ENCODE results near the gene BBLN. TPM values are rescaled to one million over a fixed set of nuclear protein-coding genes. Genes with fewer than 3 reads are reported as not detected.

BBLN gene
- polyA plus RNA-seq, 1 experiment, result 60.4 TPM

- Histone ChIP-seq H3K4me3 (ENCODE audit: low read depth, low read length) (no peak overlapping the region), H3K36me3 (ENCODE audit: control insufficient read depth, insufficient read depth, low read length) (peaks cover 15% of the 10 kb centered on the region), H3K27me3 (ENCODE audit: control insufficient read depth, insufficient read depth, low read length) (no peaks in the 10 kb centered on the region)
- TF ChIP-seq, protein P1, sequence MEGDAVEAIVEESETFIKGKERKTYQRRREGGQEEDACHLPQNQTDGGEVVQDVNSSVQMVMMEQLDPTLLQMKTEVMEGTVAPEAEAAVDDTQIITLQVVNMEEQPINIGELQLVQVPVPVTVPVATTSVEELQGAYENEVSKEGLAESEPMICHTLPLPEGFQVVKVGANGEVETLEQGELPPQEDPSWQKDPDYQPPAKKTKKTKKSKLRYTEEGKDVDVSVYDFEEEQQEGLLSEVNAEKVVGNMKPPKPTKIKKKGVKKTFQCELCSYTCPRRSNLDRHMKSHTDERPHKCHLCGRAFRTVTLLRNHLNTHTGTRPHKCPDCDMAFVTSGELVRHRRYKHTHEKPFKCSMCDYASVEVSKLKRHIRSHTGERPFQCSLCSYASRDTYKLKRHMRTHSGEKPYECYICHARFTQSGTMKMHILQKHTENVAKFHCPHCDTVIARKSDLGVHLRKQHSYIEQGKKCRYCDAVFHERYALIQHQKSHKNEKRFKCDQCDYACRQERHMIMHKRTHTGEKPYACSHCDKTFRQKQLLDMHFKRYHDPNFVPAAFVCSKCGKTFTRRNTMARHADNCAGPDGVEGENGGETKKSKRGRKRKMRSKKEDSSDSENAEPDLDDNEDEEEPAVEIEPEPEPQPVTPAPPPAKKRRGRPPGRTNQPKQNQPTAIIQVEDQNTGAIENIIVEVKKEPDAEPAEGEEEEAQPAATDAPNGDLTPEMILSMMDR (IDR thresholded peaks at IDR 0.05; ENCODE audit: insufficient read depth, low read depth, low read length), result no peak
- no peak for DNase-seq (ENCODE audit: low read depth)
- CTCF ChIA-PET, result interaction anchor here (0.6 to 2.2 kb wide), 2 partner anchors 67 to 161 kb away, joined by 3 to 7 read pairs; no protein-coding TSS in a partner anchor
- POLR2A ChIA-PET, result interaction anchor here (0.6 kb wide), 1 partner anchor 300 kb away, joined by 3 read pairs; no protein-coding TSS in a partner anchor
These were observed 28.1 kb downstream of the BBLN start for GRCh38 chr9:128188209-128188608.

GRCh38 chr9:128190013-128190412 is 29.9 kb downstream of the BBLN start:
- Histone ChIP-seq H3K27me3 (ENCODE audit: control insufficient read depth, insufficient read depth, low read length) (no peaks in the 10 kb centered on the region), H3K4me3 (ENCODE audit: low read depth, low read length) (no peak overlapping the region), H3K36me3 (ENCODE audit: control insufficient read depth, insufficient read depth, low read length) (peaks cover 12% of the 10 kb centered on the region; the same call in 1 of the 2 replicates)
- DNase-seq (ENCODE audit: low read depth), result no peak
- CTCF ChIA-PET, result interaction anchor here (1.2 to 3.1 kb wide), 8 partner anchors 9 to 248 kb away, joined by 3 to 20 read pairs (median 4); no protein-coding TSS in a partner anchor
- POLR2A ChIA-PET, result no interaction called here
- TF ChIP-seq, protein P1 (IDR thresholded peaks at IDR 0.05; ENCODE audit: insufficient read depth, low read depth, low read length), result no peak

GRCh38 chr9:128190516-128191405 is 30.7 kb downstream of the BBLN start:
- ChIA-PET CTCF (interaction anchor here (0.7 to 3.1 kb wide), 11 partner anchors 9 to 248 kb away, joined by 3 to 20 read pairs (median 4); no protein-coding TSS in a partner anchor), POLR2A (interaction anchor here (1.0 kb wide), 1 partner anchor 171 kb away, joined by 4 read pairs; no protein-coding TSS in a partner anchor)
- Histone ChIP-seq H3K27me3 (ENCODE audit: control insufficient read depth, insufficient read depth, low read length) (no peaks in the 10 kb centered on the region), H3K36me3 (ENCODE audit: control insufficient read depth, insufficient read depth, low read length) (peaks cover 5% of the 10 kb centered on the region; the same call in 1 of the 2 replicates), H3K4me3 (ENCODE audit: low read depth, low read length) (peak overlapping the region; percentile 84)
- no peak for DNase-seq (ENCODE audit: low read depth)
- TF ChIP-seq, protein P1 (IDR thresholded peaks at IDR 0.05; ENCODE audit: insufficient read depth, low read depth, low read length), result no peak

DNA sequence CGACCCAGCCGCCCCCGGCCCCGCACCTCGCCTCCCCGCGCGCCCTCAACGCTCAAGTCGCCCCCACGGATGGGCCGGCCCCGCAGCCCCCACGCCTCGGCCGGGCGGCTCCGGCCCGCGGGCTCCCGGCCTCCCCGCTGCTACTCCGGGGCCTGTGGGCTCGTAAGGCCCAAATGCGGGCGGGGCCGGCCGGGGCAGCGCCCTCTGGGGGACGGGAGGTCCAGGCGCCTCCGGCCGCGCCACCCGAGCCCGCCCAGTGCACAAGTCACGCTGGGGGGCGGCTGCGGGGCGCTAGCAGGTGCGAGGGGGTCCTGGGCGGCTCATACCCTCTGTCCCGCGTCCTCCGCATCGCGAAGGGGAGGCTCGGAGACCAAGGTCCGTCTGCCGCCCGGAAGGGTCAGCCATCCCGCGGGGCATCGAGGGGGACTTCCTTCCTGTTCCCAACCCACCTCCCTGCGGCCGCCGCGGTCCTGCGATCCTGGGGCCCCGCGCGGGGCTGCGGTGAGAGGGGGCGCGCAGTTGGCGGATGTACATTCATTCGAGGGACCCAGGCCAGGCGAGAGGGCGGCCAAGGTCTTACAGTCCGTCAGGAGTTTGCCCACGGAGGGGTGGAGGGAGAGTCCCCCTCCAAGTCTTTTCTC is 31.5 kb downstream of the BBLN start, which contains the start of gene CIZ1:
Gene CIZ1, minus strand, starts transcription at position 167 of the 641 bp plus-strand sequence. CDS start 715 bp downstream, outside the sequence.
- H3K36me3 ChIP-seq (ENCODE audit: control insufficient read depth, insufficient read depth, low read length), result peaks cover 2% of the 10 kb centered on the region; the same call in 1 of the 2 replicates
- H3K27me3 ChIP-seq (ENCODE audit: control insufficient read depth, insufficient read depth, low read length), result no peaks in the 10 kb centered on the region
- ChIA-PET POLR2A (interaction anchor here (1.0 kb wide), 1 partner anchor 170 kb away, joined by 4 read pairs; no protein-coding TSS in a partner anchor), CTCF (interaction anchor here (0.7 to 3.1 kb wide), 10 partner anchors 8 to 150 kb away, joined by 3 to 20 read pairs (median 4); no protein-coding TSS in a partner anchor)
- peak within 1 kb of the TSS; percentile 84 for H3K4me3 ChIP-seq (ENCODE audit: low read depth, low read length)
- TF ChIP-seq, protein P1 (IDR thresholded peaks at IDR 0.05; ENCODE audit: insufficient read depth, low read depth, low read length), result peak; percentile 33
- no peak for DNase-seq (ENCODE audit: low read depth)
